HG02943 (cell line): ENCODE data around the gene SLC8B1.

Experiments
- ATAC-seq: cut with Tn5 transposase; IDR thresholded peaks from one replicate; pipeline ENCODE4 v1.9.1; 2021; ENCODE audit warnings: mild to moderate bottlenecking, low read depth, moderate library complexity; ENCODE audit not compliant: unreplicated experiment

SLC8B1 gene

GRCh38 chr12:113296557-113297213 is 38.2 kb downstream of the SLC8B1 start:
- no peak for ATAC-seq

- no peak for ATAC-seq
These were observed 38.9 kb downstream of the SLC8B1 start for GRCh38 chr12:113295886-113296556.

DNA sequence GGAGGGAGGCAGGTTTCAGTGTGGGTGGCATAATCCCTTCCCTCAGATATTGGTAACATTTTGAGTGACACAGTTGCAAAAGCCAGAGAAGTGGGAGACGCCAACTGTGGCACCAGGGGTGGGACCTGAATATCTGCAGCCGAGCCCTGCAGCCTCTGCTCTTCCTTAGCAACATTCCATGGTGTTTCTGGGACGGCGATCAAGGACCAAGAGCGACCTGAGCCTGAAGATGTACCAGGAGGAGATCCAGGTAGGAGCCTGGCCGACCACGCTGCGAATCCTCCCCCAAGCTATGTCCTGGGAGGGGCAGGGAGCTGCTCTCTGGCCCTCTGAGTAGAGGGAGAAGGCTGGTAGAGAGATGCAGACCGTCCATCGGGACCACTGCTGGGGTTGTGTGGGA is 41.8 kb downstream of the SLC8B1 start:
- ATAC-seq = no peak

GRCh38 chr12:113292547-113292946 is 42.4 kb downstream of the SLC8B1 start:
- no peak for ATAC-seq

- ATAC-seq = no peak
These were observed 42.8 kb downstream of the SLC8B1 start for GRCh38 chr12:113292091-113292490.

- ATAC-seq = no peak
These were observed 43.3 kb downstream of the SLC8B1 start for GRCh38 chr12:113291586-113291985.

- ATAC-seq = no peak
These were observed 44.4 kb downstream of the SLC8B1 start for GRCh38 chr12:113290506-113290905.

- no peak for ATAC-seq
These were observed 45.5 kb downstream of the SLC8B1 start for GRCh38 chr12:113289361-113289760.

DNA sequence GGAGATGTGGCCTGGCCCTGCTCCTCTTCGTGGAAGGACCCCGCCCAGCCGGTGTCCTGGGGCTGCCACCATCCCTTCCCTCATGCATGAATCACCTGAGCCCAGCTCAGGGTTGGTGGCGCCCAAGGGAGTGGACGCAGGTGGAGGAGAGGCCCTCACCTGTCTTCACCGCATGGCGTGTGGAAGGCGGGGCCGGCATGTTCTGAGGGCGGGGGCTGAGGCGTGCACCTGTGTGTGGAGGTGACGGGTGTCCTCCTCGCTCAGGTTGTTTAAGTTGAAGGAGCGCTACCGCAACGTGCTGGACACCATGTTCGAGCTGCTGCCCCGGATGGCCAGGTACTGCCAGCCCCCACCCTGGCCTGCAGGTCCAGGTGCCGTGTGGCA is 47.0 kb downstream of the SLC8B1 start:
- ATAC-seq = no peak

GRCh38 chr12:113287146-113287898 is 47.6 kb downstream of the SLC8B1 start:
- no peak for ATAC-seq

DNA sequence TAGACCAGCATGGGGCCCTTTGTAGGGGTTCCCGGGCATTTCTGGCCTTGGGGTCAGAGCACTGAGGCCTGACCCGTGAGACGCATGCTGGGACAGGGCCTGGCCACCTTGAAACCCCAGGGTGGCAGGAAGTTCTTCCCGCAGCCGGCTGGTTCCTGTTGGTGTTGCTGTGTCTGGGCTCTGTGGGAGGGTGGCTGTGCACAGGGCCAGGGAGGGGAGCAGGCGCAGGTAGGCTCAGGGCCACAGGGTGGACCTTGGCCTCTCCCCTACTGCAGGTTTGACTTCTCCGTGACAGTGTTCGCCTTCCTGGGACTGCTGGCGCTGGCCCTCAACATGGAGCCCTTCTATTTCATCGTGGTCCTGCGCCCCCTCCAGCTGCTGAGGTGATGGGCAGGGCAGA is 48.2 kb downstream of the SLC8B1 start:
- ATAC-seq = no peak

DNA sequence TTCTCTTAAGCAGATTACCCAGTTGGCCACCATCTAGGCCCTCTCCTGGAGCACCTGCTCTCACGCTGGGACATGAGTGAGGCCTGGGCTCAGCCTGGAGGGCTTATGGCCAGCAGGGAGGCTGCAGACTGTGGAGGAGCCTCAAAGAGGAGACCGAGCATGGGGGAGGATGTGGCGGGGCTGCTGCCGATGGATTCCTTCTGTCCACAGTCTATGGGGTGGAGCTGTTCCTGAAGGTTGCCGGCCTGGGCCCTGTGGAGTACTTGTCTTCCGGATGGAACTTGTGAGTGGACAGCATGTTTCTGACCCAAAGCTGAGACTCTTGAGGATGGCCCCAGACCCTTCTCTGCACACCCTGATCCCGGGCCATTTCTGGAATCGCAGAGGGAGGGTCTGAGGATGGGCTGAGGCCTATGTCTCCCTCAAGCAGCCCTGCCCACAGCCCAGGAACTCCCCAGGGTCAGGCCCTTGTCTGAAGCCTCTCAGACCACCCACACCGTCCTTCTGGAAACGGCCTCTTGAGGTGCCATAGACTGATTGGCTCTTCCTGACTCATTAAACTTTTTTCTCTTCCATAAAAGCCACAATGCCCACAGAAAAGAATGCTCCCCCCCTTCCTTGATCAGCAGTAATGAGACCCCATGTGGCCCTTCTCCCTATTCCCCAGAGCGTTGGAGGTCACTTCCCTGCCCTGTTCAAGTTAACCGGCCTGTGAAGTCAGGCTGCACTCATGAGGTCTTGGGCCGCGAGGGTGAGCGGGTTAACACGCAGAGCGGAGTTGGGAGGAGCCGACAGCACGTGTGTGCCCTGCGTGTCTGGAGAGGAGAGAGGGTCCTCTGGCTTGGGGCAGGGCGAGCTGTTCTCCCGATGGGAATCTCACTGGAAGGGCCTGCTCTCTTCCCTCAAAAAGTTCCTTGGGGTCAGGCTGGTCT is 49.0 kb downstream of the SLC8B1 start:
- no peak for ATAC-seq

DNA sequence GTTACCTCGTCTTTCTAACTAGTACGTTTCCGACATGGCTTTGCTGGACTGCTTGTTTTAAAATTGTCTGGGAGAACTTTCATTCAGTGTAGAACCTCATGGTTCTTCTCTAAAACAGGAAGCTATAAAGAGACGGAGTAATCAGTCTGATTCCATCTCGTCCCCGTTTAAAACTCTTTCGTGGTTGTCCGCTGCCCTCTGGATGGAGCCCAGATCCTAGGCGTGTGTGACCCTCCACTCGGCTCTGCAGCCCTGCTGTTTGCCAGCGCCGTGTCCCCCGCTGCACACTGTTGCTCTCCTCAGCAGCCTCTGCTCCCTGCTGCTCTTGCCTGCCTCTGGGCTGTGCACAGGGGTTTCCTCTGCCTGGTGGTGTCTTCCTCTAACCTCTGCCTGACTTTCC is 50.2 kb downstream of the SLC8B1 start:
- ATAC-seq = no peak

DNA sequence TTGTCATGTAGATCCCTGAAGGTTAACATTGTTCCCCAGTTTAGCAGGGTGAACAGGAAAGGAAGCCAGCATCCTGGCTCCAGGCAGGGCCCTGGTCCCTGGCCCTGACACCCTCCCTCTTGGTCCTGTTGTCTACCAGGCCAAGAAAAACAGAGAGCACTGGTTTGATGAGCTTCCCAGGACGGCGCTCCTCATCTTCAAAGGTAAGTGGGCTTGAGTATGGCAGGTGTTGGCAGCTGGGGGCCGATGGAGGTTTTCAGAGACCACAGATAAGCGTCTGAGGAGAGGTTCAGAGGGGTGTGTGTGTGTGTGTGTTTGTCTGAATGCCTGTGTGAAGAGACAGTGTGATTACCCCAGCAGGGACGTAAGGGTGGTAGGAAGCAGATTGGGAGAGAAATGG is 56.3 kb downstream of the SLC8B1 start:
- ATAC-seq = no peak

GRCh38 chr12:113278141-113278540 is 56.8 kb downstream of the SLC8B1 start:
- no peak for ATAC-seq

- no peak for ATAC-seq
These were observed 57.4 kb downstream of the SLC8B1 start for GRCh38 chr12:113277511-113277910.

DNA sequence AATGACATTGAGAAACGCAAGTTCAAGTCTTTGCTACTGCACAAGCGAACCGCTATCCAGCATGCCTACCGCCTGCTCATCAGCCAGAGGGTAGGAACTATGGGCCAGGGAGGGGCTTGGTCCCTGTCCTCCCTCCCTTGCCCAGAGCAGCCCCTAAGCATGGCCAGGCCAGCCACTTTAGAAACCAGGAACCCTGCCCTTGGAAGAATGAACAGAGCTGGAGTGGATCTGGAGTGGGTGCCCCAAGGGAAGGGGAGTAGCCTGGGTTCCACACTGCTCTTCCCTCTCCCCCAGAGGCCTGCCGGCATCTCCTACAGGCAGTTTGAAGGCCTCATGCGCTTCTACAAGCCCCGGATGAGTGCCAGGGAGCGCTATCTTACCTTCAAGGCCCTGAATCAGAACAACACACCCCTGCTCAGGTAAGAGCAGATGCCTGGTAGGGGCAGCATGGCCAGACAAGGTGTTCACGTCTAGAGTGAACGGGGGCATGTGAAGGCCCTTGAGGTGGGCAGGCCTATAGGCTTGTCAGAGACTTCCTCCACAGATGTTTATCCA is 57.9 kb downstream of the SLC8B1 start:
- ATAC-seq = no peak

GRCh38 chr12:113276306-113276705 is 58.6 kb downstream of the SLC8B1 start:
- ATAC-seq = no peak

GRCh38 chr12:113274848-113275247 is 60.1 kb downstream of the SLC8B1 start:
- ATAC-seq = no peak

DNA sequence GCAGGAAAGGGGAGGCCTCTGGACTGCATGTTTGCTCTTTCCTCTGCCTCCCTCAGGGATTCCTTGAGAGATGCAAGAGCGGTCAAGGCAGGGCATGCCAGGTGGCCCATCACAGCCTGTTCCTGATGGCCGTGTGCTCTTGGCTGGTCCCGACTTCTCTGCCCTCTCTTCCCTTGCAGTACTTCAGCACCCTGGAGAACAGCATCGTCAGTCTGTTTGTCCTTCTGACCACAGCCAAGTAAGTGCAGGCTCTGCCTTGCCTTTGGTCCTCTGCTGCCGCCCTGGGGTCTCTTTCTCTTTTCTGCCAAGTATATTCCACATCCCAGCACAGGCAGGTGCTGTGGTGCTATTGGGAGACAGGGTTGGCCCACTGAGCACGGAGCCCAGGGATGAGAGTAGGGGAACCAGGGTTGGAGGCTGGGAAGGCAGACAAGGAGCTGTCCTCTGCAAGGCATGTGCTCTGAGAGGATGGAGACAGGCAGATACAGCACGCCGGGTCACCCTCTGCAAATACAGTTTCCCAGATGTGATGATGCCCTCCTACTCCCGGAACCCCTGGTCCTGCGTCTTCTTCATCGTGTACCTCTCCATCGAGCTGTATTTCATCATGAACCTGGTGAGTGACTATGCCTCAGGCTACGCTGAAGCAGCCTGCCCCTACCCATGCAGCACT is 61.7 kb downstream of the SLC8B1 start:
- no peak for ATAC-seq
